Mammary epithelial cell (primary cell): ENCODE measurements around the gene HBG1.

Experiments
- EZH2 ChIP-seq: IDR thresholded peaks from 2 replicates; pipeline ENCODE4 v1.6.1; 2012; ENCODE audit warnings: low read length, inconsistent platforms, borderline replicate concordance
- TF ChIP-seq, protein P1 (sequence below), 2 donors: IDR thresholded peaks in 1 of 2; conservative IDR thresholded peaks in 1 of 2; 2 replicates each; pipeline ENCODE4 v1.5.1; 2011 to 2012; ENCODE audit warnings: inconsistent platforms in 2 of 2, low read length in 2 of 2, mild to moderate bottlenecking in 2 of 2, control low read depth in 1 of 2, low read depth in 1 of 2; ENCODE audit not compliant: insufficient read depth in 1 of 2; ENCODE audit errors: extremely low read depth in 1 of 2

DNA sequence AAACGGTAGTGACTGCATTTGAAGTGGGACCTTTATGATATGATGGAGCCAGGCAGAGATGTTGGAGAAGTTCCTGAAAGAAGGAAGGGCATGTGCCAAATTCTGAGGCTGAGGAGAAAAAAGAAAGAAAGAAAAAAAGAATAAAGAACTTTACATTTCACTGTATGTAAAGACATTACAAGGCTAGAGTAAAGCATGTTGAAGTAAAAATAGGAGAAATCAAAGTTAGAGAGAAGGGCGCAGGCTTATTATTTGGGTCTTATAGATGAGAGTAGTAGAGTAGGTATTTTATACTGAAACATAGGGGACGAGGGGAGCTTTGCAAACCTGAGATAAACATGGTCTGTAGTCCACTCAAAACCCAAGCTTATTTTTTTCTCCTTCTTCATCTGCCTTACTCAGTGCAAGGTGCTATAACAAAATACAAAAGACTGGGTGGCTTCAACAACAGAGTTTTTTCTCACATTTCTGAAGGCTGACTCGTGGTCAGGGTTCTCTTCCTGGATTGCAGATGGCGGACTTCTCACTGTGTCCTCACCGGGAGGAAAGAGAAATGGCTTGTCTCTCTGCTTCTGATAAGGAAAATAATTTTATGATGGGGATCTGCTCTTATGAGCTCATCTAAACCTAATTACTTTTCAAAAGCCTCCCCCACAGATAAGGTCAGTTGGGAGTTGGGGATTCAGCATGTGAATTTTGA lies 2.7 kb downstream of the HBG1 start:
- TF ChIP-seq, protein P1, sequence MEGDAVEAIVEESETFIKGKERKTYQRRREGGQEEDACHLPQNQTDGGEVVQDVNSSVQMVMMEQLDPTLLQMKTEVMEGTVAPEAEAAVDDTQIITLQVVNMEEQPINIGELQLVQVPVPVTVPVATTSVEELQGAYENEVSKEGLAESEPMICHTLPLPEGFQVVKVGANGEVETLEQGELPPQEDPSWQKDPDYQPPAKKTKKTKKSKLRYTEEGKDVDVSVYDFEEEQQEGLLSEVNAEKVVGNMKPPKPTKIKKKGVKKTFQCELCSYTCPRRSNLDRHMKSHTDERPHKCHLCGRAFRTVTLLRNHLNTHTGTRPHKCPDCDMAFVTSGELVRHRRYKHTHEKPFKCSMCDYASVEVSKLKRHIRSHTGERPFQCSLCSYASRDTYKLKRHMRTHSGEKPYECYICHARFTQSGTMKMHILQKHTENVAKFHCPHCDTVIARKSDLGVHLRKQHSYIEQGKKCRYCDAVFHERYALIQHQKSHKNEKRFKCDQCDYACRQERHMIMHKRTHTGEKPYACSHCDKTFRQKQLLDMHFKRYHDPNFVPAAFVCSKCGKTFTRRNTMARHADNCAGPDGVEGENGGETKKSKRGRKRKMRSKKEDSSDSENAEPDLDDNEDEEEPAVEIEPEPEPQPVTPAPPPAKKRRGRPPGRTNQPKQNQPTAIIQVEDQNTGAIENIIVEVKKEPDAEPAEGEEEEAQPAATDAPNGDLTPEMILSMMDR (conservative IDR thresholded peaks at IDR 0.05 in 1 of 2, IDR thresholded peaks at IDR 0.05 in 1 of 2; ENCODE audit: extremely low read depth in 1 of 2, insufficient read depth in 1 of 2, low read depth in 1 of 2, low read length in 2 of 2): no peak
- TF ChIP-seq EZH2: no peak
